Hematopoietic multipotent progenitor cell treated with erythropoietin and hydrocortisone succinate and interleukin-3 and kit ligand, for 17 days (in vitro differentiated cells): ENCODE results near the gene TSPAN11.

Source experiments
- DNase-seq: peaks from one replicate; pipeline ENCODE4 v3.0.0-alpha.2; 2015; ENCODE audit warnings: low spot score

TSPAN11 gene

GRCh38 chr12:30911207-30911606 lies 15.3 kb upstream of the TSPAN11 start:
- no peak for DNase-seq

GRCh38 chr12:30913323-30913722 lies 13.2 kb upstream of the TSPAN11 start:
- no peak for DNase-seq

GRCh38 chr12:30914986-30915591 lies 11.5 kb upstream of the TSPAN11 start:
- DNase-seq: no peak

DNA sequence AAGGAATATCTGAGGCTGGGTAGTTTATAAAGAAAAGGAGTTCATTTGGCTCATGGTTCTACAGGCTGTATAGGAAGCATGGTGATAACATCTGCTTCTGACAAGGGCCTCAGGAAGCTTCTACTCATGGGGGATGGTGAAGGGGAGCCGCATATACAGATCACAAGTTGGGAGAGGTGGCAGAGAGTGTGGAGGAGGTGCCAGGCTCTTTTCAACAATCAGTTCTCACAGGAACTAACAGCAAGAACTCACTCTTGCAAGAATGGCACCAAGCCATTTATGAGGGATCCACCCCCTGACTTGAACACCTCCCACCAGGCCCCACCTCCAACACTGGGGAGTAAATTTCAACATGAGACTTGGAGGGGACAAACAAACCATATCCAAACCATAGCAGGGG lies 3.5 kb upstream of the TSPAN11 start:
- DNase-seq: no peak

- no peak for DNase-seq
Measured at GRCh38 chr12:30925607-30926242, 823 bp upstream of the TSPAN11 start.

- no peak for DNase-seq
Measured at GRCh38 chr12:30927222-30927611, 669 bp downstream of the TSPAN11 start.

- DNase-seq: no peak
Measured at GRCh38 chr12:30928356-30929244, 2.1 kb downstream of the TSPAN11 start.

DNA sequence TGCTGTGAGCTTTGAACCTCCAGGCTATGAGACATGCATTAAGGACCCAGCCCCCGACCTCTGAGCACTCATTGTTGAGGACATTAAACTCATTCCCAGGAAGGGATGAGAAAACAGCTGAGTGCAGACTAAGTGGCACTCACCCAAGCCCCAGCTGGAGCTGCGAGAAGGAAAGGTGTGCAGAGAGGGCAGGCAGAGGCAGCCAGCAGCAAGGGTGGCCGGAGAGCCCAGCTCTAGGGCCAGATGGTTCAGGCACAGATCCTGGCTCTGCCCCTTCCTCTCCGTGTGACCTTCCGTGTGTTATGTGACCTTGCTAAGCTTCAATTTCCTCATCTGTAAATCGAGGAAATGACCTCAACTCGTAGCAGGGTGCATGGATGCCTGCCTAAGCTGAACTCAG lies 3.7 kb downstream of the TSPAN11 start:
- no peak for DNase-seq

GRCh38 chr12:30930641-30931040 lies 4.1 kb downstream of the TSPAN11 start:
- no peak for DNase-seq

- no peak for DNase-seq
Measured at GRCh38 chr12:30932881-30933280, 6.3 kb downstream of the TSPAN11 start.

- no peak for DNase-seq
Measured at GRCh38 chr12:30934811-30935210, 8.3 kb downstream of the TSPAN11 start.

- no peak for DNase-seq
Measured at GRCh38 chr12:30936036-30936435, 9.5 kb downstream of the TSPAN11 start.

GRCh38 chr12:30939234-30939633 lies 12.7 kb downstream of the TSPAN11 start:
- DNase-seq: no peak

GRCh38 chr12:30942486-30942885 lies 15.9 kb downstream of the TSPAN11 start:
- no peak for DNase-seq

DNA sequence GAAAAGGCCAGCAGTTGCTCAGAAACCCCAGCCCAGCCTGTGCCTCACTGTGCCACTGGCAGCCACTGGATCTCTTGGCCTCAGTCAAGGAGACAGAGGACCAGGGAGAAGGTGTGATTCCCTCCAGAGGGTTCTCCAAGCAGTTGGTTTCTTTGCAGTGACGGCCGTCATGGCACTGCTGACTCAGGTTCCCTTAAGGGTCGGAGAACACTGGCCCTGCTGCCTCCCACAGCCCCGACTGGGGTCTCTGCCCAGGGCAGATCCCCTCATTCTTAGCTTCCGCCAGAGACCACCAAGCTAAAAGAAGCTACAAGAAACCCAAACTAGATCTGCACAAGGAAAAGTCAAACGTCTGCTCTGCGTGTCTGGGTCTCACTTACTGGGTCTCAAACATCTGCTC lies 16.4 kb downstream of the TSPAN11 start:
- no peak for DNase-seq

GRCh38 chr12:30945443-30946164 lies 19.1 kb downstream of the TSPAN11 start:
- no peak for DNase-seq

- DNase-seq: no peak
Measured at GRCh38 chr12:30952015-30952414, 25.5 kb downstream of the TSPAN11 start.

DNA sequence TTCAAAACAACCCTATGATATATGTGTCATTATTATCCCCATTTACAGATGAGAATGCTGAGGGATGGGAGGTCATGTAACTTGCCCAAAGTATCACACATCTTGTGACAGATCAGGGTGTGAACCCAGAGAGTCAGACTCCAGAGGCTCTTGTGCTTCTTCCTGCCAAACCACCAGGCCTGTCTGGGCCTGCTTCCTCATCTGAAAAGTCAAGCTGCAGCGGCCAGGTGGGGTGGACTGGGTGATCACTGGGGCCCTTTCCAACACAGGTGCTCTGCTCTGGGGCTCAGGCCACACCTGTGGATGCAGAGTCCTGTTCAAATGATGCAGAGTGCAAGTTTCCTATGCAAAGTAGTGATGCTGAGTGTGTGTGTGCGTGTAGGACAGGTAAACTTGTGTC lies 26.7 kb downstream of the TSPAN11 start:
- DNase-seq: no peak

DNA sequence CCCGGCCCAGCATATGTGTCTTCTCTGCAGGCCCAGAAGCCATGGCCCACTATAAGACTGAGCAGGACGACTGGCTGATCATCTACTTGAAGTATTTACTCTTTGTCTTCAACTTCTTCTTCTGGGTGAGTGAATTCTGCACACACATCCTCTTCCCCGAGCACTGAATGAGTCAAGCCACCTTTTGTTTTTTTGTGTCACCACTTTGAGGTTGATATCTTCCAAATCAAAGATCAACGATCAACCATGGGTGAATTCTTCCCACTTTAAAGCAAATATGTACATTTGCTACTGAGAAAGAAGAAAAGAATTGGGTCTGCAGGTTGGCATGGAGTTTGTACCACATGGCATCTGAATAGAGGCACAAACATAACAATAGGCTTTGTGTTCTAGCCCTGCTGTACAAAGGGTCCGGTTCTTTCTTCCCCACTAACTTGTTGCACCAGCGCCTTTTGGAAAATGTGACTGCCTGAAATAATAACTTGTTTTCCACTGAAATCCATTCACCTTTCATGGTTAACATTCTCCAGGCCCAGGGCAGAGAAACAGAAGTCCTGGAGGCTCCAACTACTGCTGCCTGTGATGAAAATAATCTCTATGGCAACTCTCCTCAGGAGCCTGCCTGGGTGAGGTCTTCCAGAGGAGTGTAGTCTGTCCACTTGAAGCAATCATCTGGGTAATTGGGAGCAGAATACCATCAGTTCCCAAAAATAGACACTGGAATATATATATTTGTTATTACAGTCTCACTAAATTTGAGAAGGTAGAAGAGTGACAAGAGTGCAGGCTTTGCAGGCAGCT lies 27.6 kb downstream of the TSPAN11 start:
- DNase-seq: no peak

GRCh38 chr12:30955214-30955613 lies 28.7 kb downstream of the TSPAN11 start:
- DNase-seq: no peak

GRCh38 chr12:30959110-30959710 lies 32.7 kb downstream of the TSPAN11 start:
- DNase-seq: no peak
